ENCODE measurements around the gene RPS24. TPM values are rescaled to one million over a fixed set of nuclear protein-coding genes. Genes with fewer than 3 reads are reported as not detected.

The RPS24 gene
- total RNA-seq, 1 experiment from 2014 or later: 1,553 TPM

DNA sequence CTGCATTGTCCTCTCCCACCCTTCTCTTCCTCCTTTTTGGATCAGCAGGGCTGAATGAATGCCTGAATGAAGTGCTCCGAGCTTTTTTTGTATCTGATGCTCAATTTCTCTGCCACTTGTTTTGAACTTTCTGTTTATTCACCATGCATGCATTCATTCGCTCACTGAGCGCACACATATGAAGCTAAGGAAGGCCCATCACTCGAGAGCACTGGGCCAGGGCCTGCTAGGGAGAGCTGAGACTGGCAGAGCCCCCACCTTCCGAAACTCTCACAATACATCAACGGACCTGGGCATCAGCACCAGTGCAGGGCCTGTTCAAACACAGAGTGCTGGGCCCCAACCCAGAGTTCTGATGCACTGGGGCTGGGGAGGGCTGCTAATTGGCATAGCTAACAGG, 45.7 kb downstream of the RPS24 start:
- H3K27ac ChIP-seq (ENCODE audit: low read depth, low read length, poor library complexity, severe bottlenecking): no peak overlapping the region
- POLR2A ChIA-PET (ENCODE audit: low non-redundant PET): no interaction called here
- no peaks in the 10 kb centered on the region for H3K27me3 ChIP-seq (replicated peaks; ENCODE audit: insufficient read depth, low read depth, low read length, poor library complexity)
- BruUV-seq (replicated peaks): no TSS peak
- H3K4me1 ChIP-seq (ENCODE audit: insufficient read depth, low read length, poor library complexity, severe bottlenecking): no peaks in the 10 kb centered on the region
- no peaks in the 10 kb centered on the region for H3K9me3 ChIP-seq (ENCODE audit: low read depth, low read length, poor library complexity, severe bottlenecking)
- CTCF ChIA-PET: no interaction called here
- no peak overlapping the region for H3K4me3 ChIP-seq (ENCODE audit: low read depth, low read length, poor library complexity, severe bottlenecking)
- no peak for DNase-seq (ENCODE audit: low spot score)
- intact Hi-C loops (cut with micrococcal nuclease; ENCODE audit: unreplicated experiment): no loop called here
- no peak for TF ChIP-seq EZH2 (IDR thresholded peaks at IDR 0.05; ENCODE audit: borderline replicate concordance, low read depth, low read length, poor library complexity, severe bottlenecking)
- TF ChIP-seq, protein P1, sequence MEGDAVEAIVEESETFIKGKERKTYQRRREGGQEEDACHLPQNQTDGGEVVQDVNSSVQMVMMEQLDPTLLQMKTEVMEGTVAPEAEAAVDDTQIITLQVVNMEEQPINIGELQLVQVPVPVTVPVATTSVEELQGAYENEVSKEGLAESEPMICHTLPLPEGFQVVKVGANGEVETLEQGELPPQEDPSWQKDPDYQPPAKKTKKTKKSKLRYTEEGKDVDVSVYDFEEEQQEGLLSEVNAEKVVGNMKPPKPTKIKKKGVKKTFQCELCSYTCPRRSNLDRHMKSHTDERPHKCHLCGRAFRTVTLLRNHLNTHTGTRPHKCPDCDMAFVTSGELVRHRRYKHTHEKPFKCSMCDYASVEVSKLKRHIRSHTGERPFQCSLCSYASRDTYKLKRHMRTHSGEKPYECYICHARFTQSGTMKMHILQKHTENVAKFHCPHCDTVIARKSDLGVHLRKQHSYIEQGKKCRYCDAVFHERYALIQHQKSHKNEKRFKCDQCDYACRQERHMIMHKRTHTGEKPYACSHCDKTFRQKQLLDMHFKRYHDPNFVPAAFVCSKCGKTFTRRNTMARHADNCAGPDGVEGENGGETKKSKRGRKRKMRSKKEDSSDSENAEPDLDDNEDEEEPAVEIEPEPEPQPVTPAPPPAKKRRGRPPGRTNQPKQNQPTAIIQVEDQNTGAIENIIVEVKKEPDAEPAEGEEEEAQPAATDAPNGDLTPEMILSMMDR (conservative IDR thresholded peaks at IDR 0.05; ENCODE audit: low read depth, low read length): no peak
- no peaks in the 10 kb centered on the region for H3K36me3 ChIP-seq (ENCODE audit: insufficient read depth, low read length, poor library complexity, severe bottlenecking)

DNA sequence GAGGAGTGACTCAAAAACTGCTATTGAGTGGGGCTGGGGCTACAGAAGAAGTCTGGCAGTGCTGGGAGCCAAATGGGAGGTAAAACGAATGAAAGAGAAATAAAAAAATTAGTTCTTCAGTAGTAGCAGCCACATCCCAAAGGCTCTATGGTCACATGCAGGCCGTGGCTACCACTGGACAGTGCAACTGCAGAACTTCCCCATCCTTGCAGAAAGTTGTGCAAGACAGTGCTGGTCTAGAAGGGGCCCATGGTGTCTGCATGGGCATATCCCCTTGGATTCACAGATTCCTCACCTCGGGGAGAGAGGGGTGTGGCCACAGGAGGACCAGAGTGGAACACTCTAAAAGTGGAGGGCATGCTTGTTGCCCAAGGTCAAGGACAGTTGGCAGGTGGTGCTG, 47.6 kb downstream of the RPS24 start:
- ChIA-PET POLR2A (ENCODE audit: low non-redundant PET) (no interaction called here), CTCF (no interaction called here)
- no peak for DNase-seq (ENCODE audit: low spot score)
- TF ChIP-seq, protein P1 (conservative IDR thresholded peaks at IDR 0.05; ENCODE audit: low read depth, low read length): no peak
- no peak for TF ChIP-seq EZH2 (IDR thresholded peaks at IDR 0.05; ENCODE audit: borderline replicate concordance, low read depth, low read length, poor library complexity, severe bottlenecking)
- Histone ChIP-seq H3K9me3 (ENCODE audit: low read depth, low read length, poor library complexity, severe bottlenecking) (no peaks in the 10 kb centered on the region), H3K4me1 (ENCODE audit: insufficient read depth, low read length, poor library complexity, severe bottlenecking) (no peaks in the 10 kb centered on the region), H3K27ac (ENCODE audit: low read depth, low read length, poor library complexity, severe bottlenecking) (no peak overlapping the region), H3K27me3 (replicated peaks; ENCODE audit: insufficient read depth, low read depth, low read length, poor library complexity) (no peaks in the 10 kb centered on the region), H3K4me3 (ENCODE audit: low read depth, low read length, poor library complexity, severe bottlenecking) (no peak overlapping the region), H3K36me3 (ENCODE audit: insufficient read depth, low read length, poor library complexity, severe bottlenecking) (no peaks in the 10 kb centered on the region)
- intact Hi-C loops (cut with micrococcal nuclease; ENCODE audit: unreplicated experiment): no loop called here
- BruUV-seq (replicated peaks): no TSS peak

DNA sequence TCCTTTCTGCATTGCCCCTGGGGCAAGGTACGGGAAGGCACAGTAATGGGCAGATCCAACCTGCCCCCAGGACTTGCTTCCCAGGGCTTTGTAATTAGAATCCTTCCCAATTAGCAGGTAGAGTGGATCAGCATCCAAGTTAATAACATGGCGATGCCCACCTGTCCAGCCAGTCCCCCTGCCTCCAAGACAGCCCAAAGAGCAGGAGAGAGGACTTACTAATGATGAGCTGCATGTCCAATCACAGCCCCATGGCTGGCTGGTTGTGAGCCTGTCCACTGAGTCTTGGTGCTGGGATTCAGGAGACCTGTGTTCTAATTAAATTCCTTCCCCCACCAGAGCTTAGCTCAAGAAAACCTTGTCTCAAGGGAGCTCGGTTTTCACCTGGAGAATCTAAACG, 49.0 kb downstream of the RPS24 start:
- no peak for DNase-seq (ENCODE audit: low spot score)
- Histone ChIP-seq H3K4me1 (ENCODE audit: insufficient read depth, low read length, poor library complexity, severe bottlenecking) (no peaks in the 10 kb centered on the region), H3K27me3 (replicated peaks; ENCODE audit: insufficient read depth, low read depth, low read length, poor library complexity) (no peaks in the 10 kb centered on the region), H3K4me3 (ENCODE audit: low read depth, low read length, poor library complexity, severe bottlenecking) (no peak overlapping the region), H3K36me3 (ENCODE audit: insufficient read depth, low read length, poor library complexity, severe bottlenecking) (no peaks in the 10 kb centered on the region), H3K9me3 (ENCODE audit: low read depth, low read length, poor library complexity, severe bottlenecking) (no peaks in the 10 kb centered on the region), H3K27ac (ENCODE audit: low read depth, low read length, poor library complexity, severe bottlenecking) (no peak overlapping the region)
- ChIA-PET POLR2A (ENCODE audit: low non-redundant PET) (no interaction called here), CTCF (no interaction called here)
- BruUV-seq (replicated peaks): no TSS peak
- intact Hi-C loops (cut with micrococcal nuclease; ENCODE audit: unreplicated experiment): no loop called here
- no peak for TF ChIP-seq EZH2 (IDR thresholded peaks at IDR 0.05; ENCODE audit: borderline replicate concordance, low read depth, low read length, poor library complexity, severe bottlenecking)
- TF ChIP-seq, protein P1 (conservative IDR thresholded peaks at IDR 0.05; ENCODE audit: low read depth, low read length): no peak

Other genes starting within 250 kb of the RPS24 start
- gene DLG5, start 107.1 kb upstream of the RPS24 start, total RNA-seq (2021): 44.0 and 47.6 TPM in 2 replicates
- gene POLR3A, start 4.3 kb upstream of the RPS24 start, total RNA-seq (2021): 27.3 and 27.8 TPM in 2 replicates

Data from A673 (cell line).